Neural cell (in vitro differentiated cells): ENCODE measurements around the gene ANKRD52. TPM values are rescaled to one million over a fixed set of nuclear protein-coding genes. Genes with fewer than 3 reads are reported as not detected.

ENCODE experiments used
- H2AFZ ChIP-seq: fragments of 200-600, 300-800 bp; sonication (generic), shearing (Covaris generic); 2 replicates; pipeline ENCODE4 v1.6.0; 2014; ENCODE audit warnings: low read depth, mild to moderate bottlenecking, antibody characterized with exemption, low read length, moderate library complexity
- H3F3A ChIP-seq: fragments of 200-600 bp; shearing (Covaris generic); 2 replicates; pipeline ENCODE4 v1.6.1; 2016; ENCODE audit warnings: mild to moderate bottlenecking, moderate library complexity, mixed read lengths, antibody characterized with exemption, low read length; ENCODE audit not compliant: insufficient read depth, poor library complexity, severe bottlenecking
- H3K27ac ChIP-seq: fragments of 200-600, 300-800 bp; sonication (generic), shearing (Covaris generic); 2 replicates; pipeline ENCODE4 v1.5.1; 2014; ENCODE audit warnings: mild to moderate bottlenecking, low read length, moderate library complexity
- H3K27me3 ChIP-seq: fragments of 300-800, 200-600 bp; sonication (generic), shearing (Covaris generic); 2 replicates; pipeline ENCODE4 v1.6.0; 2014; ENCODE audit warnings: mild to moderate bottlenecking, low read depth, low read length, moderate library complexity; ENCODE audit not compliant: insufficient read depth
- H3K36me3 ChIP-seq: fragments of 300-800, 200-600 bp; sonication (generic), shearing (Covaris generic); 2 replicates; pipeline ENCODE4 v1.5.1; 2014; ENCODE audit warnings: mild to moderate bottlenecking, antibody characterized with exemption, low read length, moderate library complexity; ENCODE audit not compliant: insufficient read depth
- H3K4me2 ChIP-seq: fragments of 300-800, 200-600 bp; sonication (generic), shearing (Covaris generic); 2 replicates; pipeline ENCODE4 v1.6.0; 2014; ENCODE audit warnings: mild to moderate bottlenecking, low read length
- H3K4me3 ChIP-seq: fragments of 300-800, 200-600 bp; sonication (generic), shearing (Covaris generic); 2 replicates; pipeline ENCODE4 v1.5.1; 2014; ENCODE audit warnings: mild to moderate bottlenecking, low read length, moderate library complexity
- H3K79me2 ChIP-seq: fragments of 200-600 bp; shearing (Covaris generic); replicated peaks from 2 replicates; pipeline ENCODE4 v1.6.0; 2014; ENCODE audit warnings: mild to moderate bottlenecking, low read length, moderate library complexity; ENCODE audit not compliant: insufficient read depth
- H3K9ac ChIP-seq: fragments of 300-800, 200-600 bp; sonication (generic), shearing (Covaris generic); 2 replicates; pipeline ENCODE4 v1.6.1; 2016; ENCODE audit warnings: mild to moderate bottlenecking, low read length, mixed read lengths
- H3K9me2 ChIP-seq: fragments of 200-600 bp; shearing (Covaris generic); 2 replicates; pipeline ENCODE4 v1.6.1; 2016; ENCODE audit warnings: mild to moderate bottlenecking, low read length, mixed read lengths; ENCODE audit not compliant: insufficient read depth
- H3K9me3 ChIP-seq: fragments of 200-600, 300-800 bp; sonication (generic), shearing (Covaris generic); 2 replicates; pipeline ENCODE4 v1.6.1; 2016; ENCODE audit warnings: mild to moderate bottlenecking, mixed run types, low read length, moderate library complexity, mixed read lengths
- H4K20me1 ChIP-seq: fragments of 200-600 bp; shearing (Covaris generic); 2 replicates; pipeline ENCODE4 v1.6.1; 2016; ENCODE audit warnings: mild to moderate bottlenecking, mixed run types; ENCODE audit not compliant: insufficient read depth
- EP300 ChIP-seq: fragments of 450-650 bp; conservative IDR thresholded peaks from 2 replicates; pipeline ENCODE4 v1.6.1; 2014; ENCODE audit warnings: antibody characterized with exemption, mild to moderate bottlenecking, moderate library complexity; ENCODE audit not compliant: poor library complexity, severe bottlenecking
- EZH2 ChIP-seq: fragments of 200-600, 300-800 bp; shearing (Covaris generic), sonication (generic); IDR thresholded peaks from 2 replicates; pipeline ENCODE4 v1.6.1; 2014; ENCODE audit warnings: antibody characterized with exemption, low read length, borderline replicate concordance, mild to moderate bottlenecking; ENCODE audit not compliant: insufficient read depth, poor library complexity, severe bottlenecking
- MXI1 ChIP-seq: fragments of 450-650 bp; conservative IDR thresholded peaks from 2 replicates; pipeline ENCODE4 v1.6.1; 2014; ENCODE audit warnings: antibody characterized with exemption, mild to moderate bottlenecking; ENCODE audit not compliant: poor library complexity, severe bottlenecking
- POLR2AphosphoS5 ChIP-seq: IDR thresholded peaks from 2 replicates; pipeline ENCODE4 v1.6.1; 2012
- RAD21 ChIP-seq: fragments of 450-650 bp; conservative IDR thresholded peaks from 2 replicates; pipeline ENCODE4 v1.6.1; 2014; ENCODE audit warnings: antibody characterized with exemption, mild to moderate bottlenecking, moderate library complexity
- SMC3 ChIP-seq: fragments of 450-650 bp; conservative IDR thresholded peaks from 2 replicates; pipeline ENCODE4 v1.6.1; 2014; ENCODE audit warnings: antibody characterized with exemption, mild to moderate bottlenecking, moderate library complexity; ENCODE audit not compliant: poor library complexity
- TAF1 ChIP-seq: IDR thresholded peaks from 2 replicates; pipeline ENCODE4 v1.6.1; 2012; ENCODE audit warnings: low read depth
- polyA plus RNA-seq: library from polyadenylated mRNA; depleted of rRNA; stranded (reverse); fragments of >200 nt; gene quantifications from 2 replicates; pipeline ENCODE4 v1.2.3, GENCODE V29; 2014
- TF ChIP-seq, protein P1 (sequence below): IDR thresholded peaks from 2 replicates; pipeline ENCODE4 v1.6.1; 2012; ENCODE audit warnings: borderline replicate concordance
- TF ChIP-seq, protein P2 (sequence below): fragments of 450-650 bp; IDR thresholded peaks from 2 replicates; pipeline ENCODE4 v1.5.1; 2014; ENCODE audit warnings: antibody characterized with exemption, mild to moderate bottlenecking, moderate library complexity; ENCODE audit not compliant: poor library complexity, severe bottlenecking

ANKRD52 gene
- polyA plus RNA-seq, 1 donor from 2014 or later, result 7.3 TPM

DNA sequence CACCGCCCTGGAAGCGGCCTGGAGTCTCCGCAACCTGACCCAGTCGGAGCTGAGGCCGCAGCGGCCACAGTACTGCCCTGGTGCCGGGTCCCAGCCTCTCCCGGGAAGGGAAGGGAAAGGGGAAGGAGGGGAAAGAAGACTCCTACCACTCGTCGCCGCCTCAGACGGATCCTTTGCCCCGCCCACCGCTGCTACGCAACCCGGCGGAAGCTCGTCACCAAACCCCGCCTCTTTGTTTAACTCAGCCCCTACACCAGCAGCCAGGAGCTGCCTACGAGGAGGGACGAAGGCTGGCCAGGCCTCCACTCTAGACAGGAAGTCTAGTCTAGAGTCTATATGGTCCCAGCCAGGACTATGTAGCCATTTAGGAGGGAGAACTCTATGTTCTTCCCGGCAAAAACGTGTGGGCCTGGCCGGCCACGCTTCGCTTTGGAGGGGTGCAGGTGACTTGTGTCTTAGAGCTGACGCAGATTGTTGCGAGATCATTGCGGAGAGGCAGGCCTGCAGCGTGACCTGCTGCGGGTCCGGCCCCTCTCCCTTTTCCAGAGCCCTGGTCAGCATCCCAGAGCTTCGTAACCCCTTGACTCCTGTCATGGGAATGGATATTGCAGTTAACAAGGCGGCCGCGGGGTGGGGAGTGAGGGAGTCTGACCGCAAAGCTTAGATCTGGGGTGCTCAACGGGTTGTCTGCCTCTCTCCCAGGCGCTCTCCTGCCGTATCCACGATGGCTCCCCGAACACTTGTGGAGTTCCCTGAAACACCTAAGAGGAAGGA is 36.2 kb downstream of the ANKRD52 start, which contains the start of gene RNF41:
Gene RNF41, minus strand, starts transcription at position 166 of the 774 bp plus-strand sequence. CDS start 7,875 bp downstream, outside the sequence.
- Histone ChIP-seq H3F3A (peaks cover 5% of the 10 kb centered on the region), H2AFZ (peak within 1 kb of the TSS; percentile 86)
- TF ChIP-seq, protein P1, sequence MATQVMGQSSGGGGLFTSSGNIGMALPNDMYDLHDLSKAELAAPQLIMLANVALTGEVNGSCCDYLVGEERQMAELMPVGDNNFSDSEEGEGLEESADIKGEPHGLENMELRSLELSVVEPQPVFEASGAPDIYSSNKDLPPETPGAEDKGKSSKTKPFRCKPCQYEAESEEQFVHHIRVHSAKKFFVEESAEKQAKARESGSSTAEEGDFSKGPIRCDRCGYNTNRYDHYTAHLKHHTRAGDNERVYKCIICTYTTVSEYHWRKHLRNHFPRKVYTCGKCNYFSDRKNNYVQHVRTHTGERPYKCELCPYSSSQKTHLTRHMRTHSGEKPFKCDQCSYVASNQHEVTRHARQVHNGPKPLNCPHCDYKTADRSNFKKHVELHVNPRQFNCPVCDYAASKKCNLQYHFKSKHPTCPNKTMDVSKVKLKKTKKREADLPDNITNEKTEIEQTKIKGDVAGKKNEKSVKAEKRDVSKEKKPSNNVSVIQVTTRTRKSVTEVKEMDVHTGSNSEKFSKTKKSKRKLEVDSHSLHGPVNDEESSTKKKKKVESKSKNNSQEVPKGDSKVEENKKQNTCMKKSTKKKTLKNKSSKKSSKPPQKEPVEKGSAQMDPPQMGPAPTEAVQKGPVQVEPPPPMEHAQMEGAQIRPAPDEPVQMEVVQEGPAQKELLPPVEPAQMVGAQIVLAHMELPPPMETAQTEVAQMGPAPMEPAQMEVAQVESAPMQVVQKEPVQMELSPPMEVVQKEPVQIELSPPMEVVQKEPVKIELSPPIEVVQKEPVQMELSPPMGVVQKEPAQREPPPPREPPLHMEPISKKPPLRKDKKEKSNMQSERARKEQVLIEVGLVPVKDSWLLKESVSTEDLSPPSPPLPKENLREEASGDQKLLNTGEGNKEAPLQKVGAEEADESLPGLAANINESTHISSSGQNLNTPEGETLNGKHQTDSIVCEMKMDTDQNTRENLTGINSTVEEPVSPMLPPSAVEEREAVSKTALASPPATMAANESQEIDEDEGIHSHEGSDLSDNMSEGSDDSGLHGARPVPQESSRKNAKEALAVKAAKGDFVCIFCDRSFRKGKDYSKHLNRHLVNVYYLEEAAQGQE, result peak; percentile 21
- peak; percentile 38 for TF ChIP-seq EP300
- no peak for TF ChIP-seq EZH2
- no peak for TF ChIP-seq SMC3
- TF ChIP-seq TAF1, result no peak
- TF ChIP-seq POLR2AphosphoS5, result peak; percentile 97
- TF ChIP-seq MXI1, result peak; percentile 68
- no peak for TF ChIP-seq RAD21
- TF ChIP-seq, protein P2, sequence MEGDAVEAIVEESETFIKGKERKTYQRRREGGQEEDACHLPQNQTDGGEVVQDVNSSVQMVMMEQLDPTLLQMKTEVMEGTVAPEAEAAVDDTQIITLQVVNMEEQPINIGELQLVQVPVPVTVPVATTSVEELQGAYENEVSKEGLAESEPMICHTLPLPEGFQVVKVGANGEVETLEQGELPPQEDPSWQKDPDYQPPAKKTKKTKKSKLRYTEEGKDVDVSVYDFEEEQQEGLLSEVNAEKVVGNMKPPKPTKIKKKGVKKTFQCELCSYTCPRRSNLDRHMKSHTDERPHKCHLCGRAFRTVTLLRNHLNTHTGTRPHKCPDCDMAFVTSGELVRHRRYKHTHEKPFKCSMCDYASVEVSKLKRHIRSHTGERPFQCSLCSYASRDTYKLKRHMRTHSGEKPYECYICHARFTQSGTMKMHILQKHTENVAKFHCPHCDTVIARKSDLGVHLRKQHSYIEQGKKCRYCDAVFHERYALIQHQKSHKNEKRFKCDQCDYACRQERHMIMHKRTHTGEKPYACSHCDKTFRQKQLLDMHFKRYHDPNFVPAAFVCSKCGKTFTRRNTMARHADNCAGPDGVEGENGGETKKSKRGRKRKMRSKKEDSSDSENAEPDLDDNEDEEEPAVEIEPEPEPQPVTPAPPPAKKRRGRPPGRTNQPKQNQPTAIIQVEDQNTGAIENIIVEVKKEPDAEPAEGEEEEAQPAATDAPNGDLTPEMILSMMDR, result no peak

DNA sequence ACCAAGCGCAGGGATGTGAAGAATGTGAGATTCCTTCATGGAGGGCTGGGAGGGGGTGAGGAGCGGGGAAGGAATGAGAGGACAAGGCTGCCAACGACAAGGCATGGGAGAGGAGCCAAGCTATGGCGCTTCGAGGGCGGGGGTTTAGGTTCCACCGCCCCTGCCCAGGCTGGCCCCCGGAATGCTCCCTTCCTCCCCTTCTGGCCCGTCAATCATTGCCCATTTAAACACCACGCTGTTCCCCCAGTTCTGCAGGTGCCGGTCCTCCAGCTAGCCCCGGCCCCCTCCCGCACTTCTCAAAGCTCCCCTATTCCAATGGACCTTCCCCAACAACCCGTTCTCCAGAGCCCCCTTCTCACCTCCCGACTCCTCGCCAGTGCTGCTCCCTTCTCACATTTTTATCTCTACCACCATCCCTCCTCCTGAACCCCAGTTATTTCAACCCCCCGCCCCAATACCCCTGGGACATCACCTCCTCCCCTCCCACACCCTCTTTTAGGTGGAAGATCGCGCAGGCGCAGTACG is 36.9 kb downstream of the ANKRD52 start:
- H3K9me2 ChIP-seq, result no peaks in the 10 kb centered on the region
- H3K9ac ChIP-seq, result peak overlapping the region; percentile 97
- no peaks in the 10 kb centered on the region for H3K9me3 ChIP-seq
- H3K36me3 ChIP-seq, result no peaks in the 10 kb centered on the region
- H3F3A ChIP-seq, result peaks cover 5% of the 10 kb centered on the region
- peak overlapping the region; percentile 76 for H3K4me2 ChIP-seq
- peak overlapping the region; percentile 78 for H3K4me3 ChIP-seq
- H3K27me3 ChIP-seq, result no peaks in the 10 kb centered on the region
- TF ChIP-seq, protein P2, result no peak
- TF ChIP-seq EZH2, result no peak
- TF ChIP-seq RAD21, result no peak
- TF ChIP-seq, protein P1, result peak; percentile 62
- TF ChIP-seq POLR2AphosphoS5, result peak; percentile 42
- peak; percentile 69 for TF ChIP-seq MXI1
- TF ChIP-seq EP300, result no peak
- TF ChIP-seq TAF1, result peak; percentile 77
- TF ChIP-seq SMC3, result no peak
- H3K27ac ChIP-seq, result peak overlapping the region; percentile 99
- H2AFZ ChIP-seq, result peak overlapping the region; percentile 74
- H4K20me1 ChIP-seq, result no peaks in the 10 kb centered on the region
- H3K79me2 ChIP-seq, result peaks cover 9% of the 10 kb centered on the region

More for the DNA sequence above, 36.2 kb downstream of the ANKRD52 start, which contains the start of gene RNF41:
- no peaks in the 10 kb centered on the region for H3K9me2 ChIP-seq
- peaks cover 9% of the 10 kb centered on the region for H3K79me2 ChIP-seq
- peak within 1 kb of the TSS; percentile 99 for H3K27ac ChIP-seq
- no peaks in the 10 kb centered on the region for H3K9me3 ChIP-seq
- H4K20me1 ChIP-seq, result no peaks in the 10 kb centered on the region
- peak within 1 kb of the TSS; percentile 78 for H3K4me3 ChIP-seq
- peak within 1 kb of the TSS; percentile 97 for H3K9ac ChIP-seq
- H3K4me2 ChIP-seq, result peak within 1 kb of the TSS; percentile 93
- no peaks in the 10 kb centered on the region for H3K27me3 ChIP-seq
- no peaks in the 10 kb centered on the region for H3K36me3 ChIP-seq
